Stimulated activated CD4-positive, alpha-beta T cell treated with anti-CD3 and anti-CD28 coated beads, Interleukin-12 subunit alpha, Interleukin-12 subunit beta, amount 100 ng/mL, for 24 hours (primary cell): ENCODE results near the gene RHBDD2.
A peak's percentile ranks its signal among the peaks of the same experiment; 100 is the strongest.

ENCODE experiments used
- DNase-seq, 2 experiments: peaks; one replicate each; pipeline ENCODE4 v3.0.0-alpha.2; 2020; ENCODE audit warnings: low read depth in 2 of 2

The RHBDD2 gene

DNA sequence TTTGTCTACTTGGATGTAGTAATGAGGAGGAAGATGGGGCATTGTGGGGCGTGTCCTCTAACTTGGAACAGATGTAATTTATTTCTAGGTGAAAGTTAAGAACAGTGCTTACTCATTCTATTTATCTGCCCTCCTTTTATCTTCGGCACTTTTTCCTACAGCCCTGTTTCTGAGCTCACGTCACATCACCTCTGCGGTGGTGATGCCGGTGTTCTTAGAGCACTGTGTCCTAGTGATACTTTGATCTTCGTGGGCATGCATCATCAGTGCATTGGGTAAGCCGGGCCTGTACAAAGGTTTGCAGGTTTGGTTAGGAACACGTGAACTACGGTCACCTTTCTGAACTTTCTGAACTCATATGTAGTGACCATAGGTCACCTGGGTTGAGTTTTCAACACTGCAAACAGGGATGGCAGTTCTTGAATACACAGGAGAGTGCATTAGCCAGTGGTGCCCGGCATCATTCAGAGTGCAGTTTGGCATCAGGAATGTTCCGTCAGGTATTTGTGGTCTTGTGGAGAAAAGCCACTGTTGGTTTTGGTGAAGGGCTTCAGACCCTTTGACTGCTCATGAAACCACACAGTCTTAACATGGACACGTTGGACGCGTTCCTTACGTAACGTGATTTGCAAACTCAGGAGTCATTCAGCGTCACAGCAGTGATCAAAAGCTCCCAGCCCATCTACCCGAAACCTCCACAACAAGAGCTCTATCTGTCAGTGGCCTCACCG lies 41.8 kb downstream of the RHBDD2 start:
- DNase-seq, result peak; percentile 10 to 26

DNA sequence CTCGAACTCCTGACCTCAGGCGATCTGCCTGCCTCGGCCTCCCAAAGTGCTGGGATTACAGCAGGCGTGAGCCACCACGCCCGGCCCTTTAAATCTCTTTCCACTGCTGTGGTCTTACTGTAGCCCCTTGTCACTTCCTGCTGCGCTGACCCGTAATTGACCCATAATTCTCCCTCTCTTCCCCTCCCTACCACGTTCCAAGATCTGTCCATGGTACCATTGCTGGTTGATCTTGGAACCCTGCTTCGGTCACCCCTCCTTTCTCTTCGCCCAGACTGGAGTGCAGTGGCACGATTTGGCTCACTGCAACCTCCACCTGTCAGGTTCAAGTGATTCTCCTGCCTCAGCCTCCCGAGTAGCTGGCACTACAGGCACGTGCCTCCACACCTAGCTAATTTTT lies 42.6 kb downstream of the RHBDD2 start:
- no peak for DNase-seq

DNA sequence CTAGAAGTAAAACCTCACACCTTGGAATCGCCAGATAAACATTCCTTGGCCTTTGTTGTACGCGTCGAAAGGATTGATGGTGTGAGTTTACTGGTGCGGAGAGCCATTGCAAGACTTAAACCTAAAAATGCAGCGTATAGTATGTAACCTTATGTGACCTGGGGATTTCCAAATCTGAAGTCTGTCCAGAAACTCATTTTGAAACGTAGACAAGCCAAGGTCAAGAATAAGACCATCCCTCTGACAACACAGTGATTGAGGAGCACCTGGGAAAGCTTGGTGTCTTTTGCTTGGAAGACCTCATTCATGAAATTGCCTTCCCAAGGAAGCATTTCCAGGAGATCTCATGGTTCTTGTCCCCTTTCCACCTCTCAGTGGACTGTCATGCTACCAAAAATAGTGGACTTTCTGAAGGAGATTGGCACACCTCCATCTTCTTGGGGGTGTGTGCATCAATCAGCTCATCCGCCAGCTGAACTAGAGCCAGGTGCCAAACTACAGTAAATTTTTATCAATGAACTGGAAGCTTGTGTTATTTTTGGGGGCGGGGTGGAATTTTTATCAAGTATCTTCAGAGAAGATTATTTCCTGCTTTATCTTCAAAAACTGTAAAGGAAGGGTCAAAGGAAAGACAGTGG lies 44.3 kb downstream of the RHBDD2 start:
- no peak for DNase-seq

DNA sequence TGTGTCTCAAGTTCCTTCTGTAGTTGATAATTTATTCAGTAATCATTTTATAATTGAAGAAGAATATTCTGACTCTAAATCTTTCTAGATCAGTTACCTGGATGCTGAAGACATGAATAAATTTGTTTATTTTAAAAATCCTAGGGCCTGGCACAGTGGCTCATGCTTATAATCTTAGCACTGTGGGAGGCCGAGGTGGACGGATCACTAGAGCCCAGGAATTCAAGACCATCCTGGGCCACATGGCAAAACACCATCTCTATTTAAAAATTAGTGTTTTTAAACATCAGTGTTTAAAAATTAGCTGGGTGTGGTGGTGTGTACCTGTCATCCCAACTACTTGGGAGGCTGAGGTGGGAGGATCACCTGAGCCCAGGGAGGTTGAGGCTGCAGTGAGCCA lies 45.4 kb downstream of the RHBDD2 start:
- DNase-seq, result no peak

DNA sequence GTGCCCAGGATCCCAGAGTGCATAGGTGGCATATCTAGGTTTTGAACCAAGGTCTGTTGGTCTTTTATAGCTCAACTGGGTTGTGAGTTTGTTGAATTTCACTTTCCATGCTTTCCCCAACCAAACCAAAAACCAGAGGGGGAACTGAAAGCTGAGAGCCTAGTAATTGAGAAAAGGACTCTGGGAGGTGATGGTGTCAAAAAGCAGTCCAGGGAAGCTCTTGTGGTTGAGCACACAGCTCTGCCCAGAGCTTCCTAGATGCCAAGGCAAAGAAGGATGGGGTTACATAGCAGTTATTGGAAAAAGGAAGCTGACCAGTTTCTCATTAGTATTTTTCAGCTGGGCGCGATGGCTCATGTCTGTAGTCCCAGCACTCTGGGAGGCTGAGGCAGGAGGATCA lies 46.1 kb downstream of the RHBDD2 start:
- DNase-seq, result no peak

DNA sequence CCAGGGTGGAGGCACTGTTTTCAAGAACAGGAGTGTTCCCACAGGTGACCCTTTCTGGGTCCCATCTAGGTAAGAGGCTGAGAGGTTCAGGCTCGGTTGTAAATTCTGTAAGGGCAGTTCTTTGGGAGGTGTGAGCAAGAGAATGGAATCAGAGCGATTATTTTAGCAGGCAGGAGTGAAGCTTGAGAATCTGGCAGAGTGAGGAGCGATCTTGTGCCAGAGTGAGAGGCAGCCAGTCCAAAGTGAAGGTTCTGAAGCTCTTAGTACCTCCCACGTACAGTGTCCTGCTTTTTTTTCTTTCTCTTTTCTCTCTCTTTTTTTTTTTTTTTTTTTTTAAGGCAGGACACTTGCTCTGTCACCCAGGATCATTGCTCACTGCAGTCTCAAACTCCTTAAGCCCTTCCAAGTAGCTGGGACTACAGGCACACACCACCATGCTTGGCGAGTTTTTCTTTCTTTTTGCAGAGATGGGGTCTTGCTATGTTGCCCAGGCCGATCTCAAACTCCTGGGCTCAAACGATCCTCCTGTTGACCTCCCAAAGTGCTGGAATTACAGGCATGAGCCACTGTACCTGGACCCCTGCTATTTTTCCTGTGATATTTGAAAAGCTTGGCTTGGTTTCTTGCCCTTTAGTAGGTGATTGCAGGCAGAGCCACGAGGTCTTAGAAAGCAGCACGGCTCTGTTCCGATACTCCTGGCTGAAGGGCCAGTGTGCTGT lies 47.0 kb downstream of the RHBDD2 start:
- DNase-seq, result no peak

DNA sequence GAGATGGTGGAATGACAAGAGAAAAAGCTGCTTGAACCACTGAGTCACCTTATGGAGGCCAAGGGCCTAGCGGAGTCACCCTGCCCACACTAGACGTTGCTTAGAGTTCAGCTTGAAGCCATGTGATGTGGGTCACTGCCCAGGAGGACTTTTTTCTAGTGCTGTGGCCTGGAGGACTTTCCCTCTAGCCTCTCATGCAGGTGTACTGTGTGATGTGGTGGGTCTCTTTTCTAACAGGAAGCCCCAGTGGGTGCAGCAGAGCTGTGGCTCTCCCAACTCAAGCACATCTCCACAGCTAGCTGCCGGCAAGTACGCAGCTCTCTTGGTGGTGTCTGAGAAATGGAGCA lies 49.7 kb downstream of the RHBDD2 start:
- no peak for DNase-seq

DNA sequence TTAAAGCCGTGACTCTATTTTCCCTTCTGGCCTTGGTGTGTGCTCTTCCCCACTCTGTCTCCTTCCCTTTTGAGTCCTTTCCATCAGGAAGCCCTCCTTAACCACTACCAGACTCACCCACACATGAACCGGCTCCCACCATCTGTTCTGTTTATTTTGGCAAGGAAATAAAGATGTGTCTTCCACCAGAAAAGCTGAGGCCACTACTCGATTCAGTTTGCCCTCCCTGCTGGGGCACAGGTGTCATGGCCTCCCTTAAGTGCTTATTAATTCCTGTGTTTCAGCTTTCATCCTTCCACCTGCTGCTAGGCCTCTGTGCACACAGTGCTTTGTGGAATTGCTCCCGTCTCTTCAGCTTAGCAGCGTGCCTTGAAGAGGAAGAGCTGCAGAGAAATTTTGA lies 52.8 kb downstream of the RHBDD2 start:
- DNase-seq, result no peak

DNA sequence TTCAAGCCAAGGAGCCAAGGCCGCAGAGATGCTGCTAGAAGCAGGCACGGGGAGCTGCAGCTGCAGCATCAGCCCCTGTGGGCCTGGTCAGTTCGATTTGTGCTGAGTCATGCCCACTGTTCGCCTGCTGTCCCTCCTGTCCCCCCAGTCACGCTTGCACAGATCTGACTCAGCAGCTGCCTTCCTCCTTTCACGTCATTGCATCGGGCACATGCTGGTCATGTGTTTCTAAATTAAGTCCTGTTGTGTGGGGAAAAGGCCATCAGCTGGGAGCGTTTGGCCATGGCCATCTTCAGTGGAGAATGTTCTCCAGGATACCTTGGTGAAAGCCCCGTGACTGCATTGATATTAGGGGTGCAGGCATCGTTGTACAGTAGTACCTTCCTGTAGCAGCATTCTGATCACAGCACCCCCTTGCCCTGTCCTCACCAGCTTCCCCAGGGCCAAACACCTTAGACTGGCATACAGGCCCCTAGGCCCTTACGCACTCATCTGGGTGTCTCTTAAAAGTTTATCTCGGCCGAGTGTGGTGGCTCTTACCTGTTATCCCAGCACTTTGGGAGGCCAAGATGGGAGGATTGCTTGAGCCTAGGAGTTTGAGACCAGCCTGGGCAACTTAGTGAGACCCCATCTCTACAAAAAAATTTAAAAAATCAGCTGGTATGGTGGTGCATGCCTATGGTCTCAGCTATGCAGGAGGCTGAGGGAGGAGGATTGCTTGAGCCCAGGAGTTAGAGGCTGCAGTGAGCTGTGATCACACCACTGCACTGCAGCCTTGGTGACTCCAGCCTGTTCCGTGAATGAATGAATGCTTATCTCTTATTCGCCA lies 59.3 kb downstream of the RHBDD2 start:
- DNase-seq, result no peak
